SK-N-MC (cell line): ENCODE data around the gene APBB1.

Experiments used
- EZH2 ChIP-seq: fragments of 200-600 bp; sonication (generic); IDR thresholded peaks from one replicate; pipeline ENCODE4 v1.6.1; 2017; ENCODE audit warnings: antibody characterized with exemption
- FOXP2 ChIP-seq: optimal IDR thresholded peaks from 2 replicates; pipeline ENCODE3; 2011; ENCODE audit warnings: mild to moderate bottlenecking, moderate library complexity; ENCODE audit not compliant: insufficient read depth; ENCODE audit errors: extremely low read length, control extremely low read depth
- POLR2AphosphoS5 ChIP-seq: IDR thresholded peaks from 2 replicates; pipeline ENCODE4 v1.6.1; 2012; ENCODE audit warnings: mild to moderate bottlenecking, low read depth, low read length, borderline replicate concordance

- no peak for TF ChIP-seq POLR2AphosphoS5
- TF ChIP-seq EZH2: no peak
- no peak for TF ChIP-seq FOXP2
Observed at GRCh38 chr11:6391537-6392134, 27.3 kb downstream of the APBB1 start.
